Fibroblast of mammary gland (primary cell): Measurements from ENCODE around the gene BCL2L1.

Experiments used
- DNase-seq: peaks from one replicate; pipeline ENCODE4 v3.0.0-alpha.2; 2010; ENCODE audit warnings: low read depth
- H3K4me3 ChIP-seq: 2 replicates; pipeline ENCODE4 v1.5.1; 2011; ENCODE audit warnings: low read depth, mild to moderate bottlenecking, low read length, moderate library complexity; ENCODE audit not compliant: control insufficient read depth
- CTCF ChIP-seq: conservative IDR thresholded peaks from 2 replicates; pipeline ENCODE4 v1.5.1; 2011; ENCODE audit warnings: low read depth, low read length, inconsistent platforms; ENCODE audit not compliant: control insufficient read depth, insufficient read depth

Gene BCL2L1

GRCh38 chr20:31682352-31682751 lies 40.3 kb downstream of the BCL2L1 start:
- no peak overlapping the region for H3K4me3 ChIP-seq
- TF ChIP-seq CTCF = no peak
- no peak for DNase-seq

GRCh38 chr20:31681769-31682168 lies 40.9 kb downstream of the BCL2L1 start:
- no peak overlapping the region for H3K4me3 ChIP-seq
- no peak for TF ChIP-seq CTCF
- no peak for DNase-seq

GRCh38 chr20:31681128-31681727 lies 41.4 kb downstream of the BCL2L1 start:
- no peak overlapping the region for H3K4me3 ChIP-seq
- DNase-seq = no peak
- TF ChIP-seq CTCF = no peak

- H3K4me3 ChIP-seq = no peak overlapping the region
- DNase-seq = no peak
- TF ChIP-seq CTCF = no peak
Measured at GRCh38 chr20:31680286-31681127, 42.2 kb downstream of the BCL2L1 start.

GRCh38 chr20:31679357-31680285 lies 43.0 kb downstream of the BCL2L1 start:
- TF ChIP-seq CTCF = no peak
- H3K4me3 ChIP-seq = no peak overlapping the region
- DNase-seq = no peak

- TF ChIP-seq CTCF = no peak
- DNase-seq = no peak
- H3K4me3 ChIP-seq = no peak overlapping the region
Measured at GRCh38 chr20:31678389-31679356, 44.0 kb downstream of the BCL2L1 start.
